ENCODE measurements around the gene CST4. TPM values are rescaled to one million over a fixed set of nuclear protein-coding genes. Genes with fewer than 3 reads are reported as not detected.

Gene CST4
- total RNA-seq, 1 experiment from 2014 or later = not detected

DNA sequence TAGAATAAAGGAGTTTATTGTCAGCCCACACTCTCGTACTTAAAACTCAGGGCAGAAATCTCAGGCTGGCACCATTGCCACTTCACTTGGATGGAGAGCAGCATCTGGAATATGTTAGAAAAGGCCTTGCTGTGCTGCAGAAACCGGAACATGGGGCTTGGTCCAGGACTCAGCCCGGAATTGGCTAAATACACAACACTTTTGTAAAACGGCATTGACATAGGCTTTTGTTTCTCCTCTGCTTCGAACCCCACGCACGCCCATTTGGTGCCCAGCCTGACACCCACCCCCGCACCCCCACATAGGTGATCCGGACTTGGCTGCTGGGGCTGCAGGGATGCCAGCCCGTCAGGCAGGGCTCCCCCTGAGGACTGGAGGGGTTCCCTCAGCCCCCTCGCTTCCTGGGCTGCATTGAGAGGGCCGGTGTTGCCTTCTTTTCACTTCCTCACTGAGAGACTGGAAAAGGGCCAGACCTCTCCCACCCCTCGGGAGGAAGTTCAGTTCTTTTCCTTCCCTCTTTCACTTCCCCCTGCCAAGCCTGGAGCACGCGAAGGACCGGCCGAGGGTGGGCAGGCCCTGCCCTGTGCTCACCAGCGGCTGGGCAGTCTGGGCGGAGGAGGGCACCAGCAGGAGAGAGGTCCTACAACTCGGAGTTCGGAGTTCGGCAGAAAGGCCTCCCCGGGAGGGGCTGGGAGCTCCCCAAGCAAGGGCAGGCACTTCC is 33.2 kb downstream of the CST4 start:
- Mint-ChIP-seq H3K36me3 (no peaks in the 10 kb centered on the region), H3K4me3 (no peak overlapping the region), H3K27ac (no peak overlapping the region), H3K4me1 (peaks cover 12% of the 10 kb centered on the region), H3K9me3 (no peaks in the 10 kb centered on the region; the same call in 1 of the 2 replicates), H3K27me3 (ENCODE audit: low read depth) (peaks cover 4% of the 10 kb centered on the region; the same call in 1 of the 2 replicates)
- ChIA-PET CTCF (interaction anchor here (1.2 to 2.5 kb wide), 3 partner anchors 13 to 214 kb away, joined by 9 to 13 read pairs (median 12); no protein-coding TSS in a partner anchor), POLR2A (no interaction called here)
- ATAC-seq (peak; percentile 30), DNase-seq (ENCODE audit: low spot score) (no peak)
- TF ChIP-seq, protein P1, sequence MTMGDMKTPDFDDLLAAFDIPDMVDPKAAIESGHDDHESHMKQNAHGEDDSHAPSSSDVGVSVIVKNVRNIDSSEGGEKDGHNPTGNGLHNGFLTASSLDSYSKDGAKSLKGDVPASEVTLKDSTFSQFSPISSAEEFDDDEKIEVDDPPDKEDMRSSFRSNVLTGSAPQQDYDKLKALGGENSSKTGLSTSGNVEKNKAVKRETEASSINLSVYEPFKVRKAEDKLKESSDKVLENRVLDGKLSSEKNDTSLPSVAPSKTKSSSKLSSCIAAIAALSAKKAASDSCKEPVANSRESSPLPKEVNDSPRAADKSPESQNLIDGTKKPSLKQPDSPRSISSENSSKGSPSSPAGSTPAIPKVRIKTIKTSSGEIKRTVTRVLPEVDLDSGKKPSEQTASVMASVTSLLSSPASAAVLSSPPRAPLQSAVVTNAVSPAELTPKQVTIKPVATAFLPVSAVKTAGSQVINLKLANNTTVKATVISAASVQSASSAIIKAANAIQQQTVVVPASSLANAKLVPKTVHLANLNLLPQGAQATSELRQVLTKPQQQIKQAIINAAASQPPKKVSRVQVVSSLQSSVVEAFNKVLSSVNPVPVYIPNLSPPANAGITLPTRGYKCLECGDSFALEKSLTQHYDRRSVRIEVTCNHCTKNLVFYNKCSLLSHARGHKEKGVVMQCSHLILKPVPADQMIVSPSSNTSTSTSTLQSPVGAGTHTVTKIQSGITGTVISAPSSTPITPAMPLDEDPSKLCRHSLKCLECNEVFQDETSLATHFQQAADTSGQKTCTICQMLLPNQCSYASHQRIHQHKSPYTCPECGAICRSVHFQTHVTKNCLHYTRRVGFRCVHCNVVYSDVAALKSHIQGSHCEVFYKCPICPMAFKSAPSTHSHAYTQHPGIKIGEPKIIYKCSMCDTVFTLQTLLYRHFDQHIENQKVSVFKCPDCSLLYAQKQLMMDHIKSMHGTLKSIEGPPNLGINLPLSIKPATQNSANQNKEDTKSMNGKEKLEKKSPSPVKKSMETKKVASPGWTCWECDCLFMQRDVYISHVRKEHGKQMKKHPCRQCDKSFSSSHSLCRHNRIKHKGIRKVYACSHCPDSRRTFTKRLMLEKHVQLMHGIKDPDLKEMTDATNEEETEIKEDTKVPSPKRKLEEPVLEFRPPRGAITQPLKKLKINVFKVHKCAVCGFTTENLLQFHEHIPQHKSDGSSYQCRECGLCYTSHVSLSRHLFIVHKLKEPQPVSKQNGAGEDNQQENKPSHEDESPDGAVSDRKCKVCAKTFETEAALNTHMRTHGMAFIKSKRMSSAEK (CRISPR knock-in tag; IDR thresholded peaks at IDR 0.05; ENCODE audit: borderline replicate concordance) = no peak
- TF ChIP-seq GRHL2 (CRISPR knock-in tag; IDR thresholded peaks at IDR 0.05; ENCODE audit: insufficient replicate concordance, severe bottlenecking) (no peak), RORB (CRISPR knock-in tag; IDR thresholded peaks at IDR 0.05) (no peak), MXD4 (CRISPR knock-in tag; IDR thresholded peaks at IDR 0.05; ENCODE audit: borderline replicate concordance) (no peak), ATF1 (CRISPR knock-in tag; IDR thresholded peaks at IDR 0.05) (no peak), IRF2 (CRISPR knock-in tag; IDR thresholded peaks at IDR 0.05; ENCODE audit: borderline replicate concordance, low read depth) (no peak), HMGA2 (CRISPR knock-in tag; IDR thresholded peaks at IDR 0.05) (no peak), ZBTB21 (CRISPR knock-in tag; IDR thresholded peaks at IDR 0.05; ENCODE audit: borderline replicate concordance) (no peak), PRRX2 (CRISPR knock-in tag; IDR thresholded peaks at IDR 0.05) (no peak), ZNF121 (CRISPR knock-in tag; IDR thresholded peaks at IDR 0.05) (no peak)
- TF ChIP-seq, protein P2, sequence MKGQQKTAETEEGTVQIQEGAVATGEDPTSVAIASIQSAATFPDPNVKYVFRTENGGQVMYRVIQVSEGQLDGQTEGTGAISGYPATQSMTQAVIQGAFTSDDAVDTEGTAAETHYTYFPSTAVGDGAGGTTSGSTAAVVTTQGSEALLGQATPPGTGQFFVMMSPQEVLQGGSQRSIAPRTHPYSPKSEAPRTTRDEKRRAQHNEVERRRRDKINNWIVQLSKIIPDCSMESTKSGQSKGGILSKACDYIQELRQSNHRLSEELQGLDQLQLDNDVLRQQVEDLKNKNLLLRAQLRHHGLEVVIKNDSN (CRISPR knock-in tag; IDR thresholded peaks at IDR 0.05) = no peak
- TF ChIP-seq, protein P3, sequence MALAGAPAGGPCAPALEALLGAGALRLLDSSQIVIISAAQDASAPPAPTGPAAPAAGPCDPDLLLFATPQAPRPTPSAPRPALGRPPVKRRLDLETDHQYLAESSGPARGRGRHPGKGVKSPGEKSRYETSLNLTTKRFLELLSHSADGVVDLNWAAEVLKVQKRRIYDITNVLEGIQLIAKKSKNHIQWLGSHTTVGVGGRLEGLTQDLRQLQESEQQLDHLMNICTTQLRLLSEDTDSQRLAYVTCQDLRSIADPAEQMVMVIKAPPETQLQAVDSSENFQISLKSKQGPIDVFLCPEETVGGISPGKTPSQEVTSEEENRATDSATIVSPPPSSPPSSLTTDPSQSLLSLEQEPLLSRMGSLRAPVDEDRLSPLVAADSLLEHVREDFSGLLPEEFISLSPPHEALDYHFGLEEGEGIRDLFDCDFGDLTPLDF (CRISPR knock-in tag; IDR thresholded peaks at IDR 0.05) = no peak
- TF ChIP-seq, protein P4, sequence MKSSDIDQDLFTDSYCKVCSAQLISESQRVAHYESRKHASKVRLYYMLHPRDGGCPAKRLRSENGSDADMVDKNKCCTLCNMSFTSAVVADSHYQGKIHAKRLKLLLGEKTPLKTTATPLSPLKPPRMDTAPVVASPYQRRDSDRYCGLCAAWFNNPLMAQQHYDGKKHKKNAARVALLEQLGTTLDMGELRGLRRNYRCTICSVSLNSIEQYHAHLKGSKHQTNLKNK (CRISPR knock-in tag; IDR thresholded peaks at IDR 0.05) = no peak
- TF ChIP-seq, protein P5, sequence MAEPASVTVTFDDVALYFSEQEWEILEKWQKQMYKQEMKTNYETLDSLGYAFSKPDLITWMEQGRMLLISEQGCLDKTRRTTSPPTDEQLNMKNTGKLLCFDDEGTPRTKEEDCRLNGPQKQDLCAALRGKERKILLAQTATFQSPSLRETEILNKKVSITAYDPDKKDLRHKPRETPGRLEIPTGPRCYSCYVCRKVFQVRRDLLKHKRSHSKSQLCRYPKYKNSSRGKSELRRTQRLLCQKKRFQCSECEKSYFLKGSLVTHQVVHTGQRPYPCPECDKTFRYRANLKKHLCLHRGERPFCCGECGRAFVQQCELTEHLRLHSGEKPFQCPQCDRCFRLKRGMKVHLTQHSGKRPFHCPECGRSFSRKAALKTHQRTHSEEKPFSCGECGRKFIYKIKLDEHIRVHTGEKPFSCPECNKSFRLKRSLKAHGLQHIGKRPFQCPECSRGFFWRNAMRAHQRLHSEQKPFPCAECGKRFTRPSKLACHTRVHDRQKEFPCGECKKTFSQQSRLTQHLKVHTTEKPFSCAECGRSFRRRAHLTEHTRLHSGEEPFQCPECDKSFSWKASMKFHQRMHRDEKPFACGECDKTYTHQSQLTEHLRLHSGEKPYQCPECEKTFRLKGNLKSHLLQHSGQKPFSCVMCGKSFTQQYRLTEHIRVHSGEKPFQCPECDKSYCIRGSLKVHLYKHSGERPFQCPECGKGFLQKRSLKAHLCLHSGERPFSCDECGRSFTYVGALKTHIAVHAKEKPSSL (CRISPR knock-in tag; conservative IDR thresholded peaks at IDR 0.05) = no peak
- TF ChIP-seq, protein P6, sequence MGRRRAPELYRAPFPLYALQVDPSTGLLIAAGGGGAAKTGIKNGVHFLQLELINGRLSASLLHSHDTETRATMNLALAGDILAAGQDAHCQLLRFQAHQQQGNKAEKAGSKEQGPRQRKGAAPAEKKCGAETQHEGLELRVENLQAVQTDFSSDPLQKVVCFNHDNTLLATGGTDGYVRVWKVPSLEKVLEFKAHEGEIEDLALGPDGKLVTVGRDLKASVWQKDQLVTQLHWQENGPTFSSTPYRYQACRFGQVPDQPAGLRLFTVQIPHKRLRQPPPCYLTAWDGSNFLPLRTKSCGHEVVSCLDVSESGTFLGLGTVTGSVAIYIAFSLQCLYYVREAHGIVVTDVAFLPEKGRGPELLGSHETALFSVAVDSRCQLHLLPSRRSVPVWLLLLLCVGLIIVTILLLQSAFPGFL (CRISPR knock-in tag; IDR thresholded peaks at IDR 0.05; ENCODE audit: borderline replicate concordance) = no peak
- TF ChIP-seq, protein P7, sequence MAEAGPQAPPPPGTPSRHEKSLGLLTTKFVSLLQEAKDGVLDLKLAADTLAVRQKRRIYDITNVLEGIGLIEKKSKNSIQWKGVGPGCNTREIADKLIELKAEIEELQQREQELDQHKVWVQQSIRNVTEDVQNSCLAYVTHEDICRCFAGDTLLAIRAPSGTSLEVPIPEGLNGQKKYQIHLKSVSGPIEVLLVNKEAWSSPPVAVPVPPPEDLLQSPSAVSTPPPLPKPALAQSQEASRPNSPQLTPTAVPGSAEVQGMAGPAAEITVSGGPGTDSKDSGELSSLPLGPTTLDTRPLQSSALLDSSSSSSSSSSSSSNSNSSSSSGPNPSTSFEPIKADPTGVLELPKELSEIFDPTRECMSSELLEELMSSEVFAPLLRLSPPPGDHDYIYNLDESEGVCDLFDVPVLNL (CRISPR knock-in tag; IDR thresholded peaks at IDR 0.05; ENCODE audit: borderline replicate concordance, low read depth) = no peak
- TF ChIP-seq, protein P8, sequence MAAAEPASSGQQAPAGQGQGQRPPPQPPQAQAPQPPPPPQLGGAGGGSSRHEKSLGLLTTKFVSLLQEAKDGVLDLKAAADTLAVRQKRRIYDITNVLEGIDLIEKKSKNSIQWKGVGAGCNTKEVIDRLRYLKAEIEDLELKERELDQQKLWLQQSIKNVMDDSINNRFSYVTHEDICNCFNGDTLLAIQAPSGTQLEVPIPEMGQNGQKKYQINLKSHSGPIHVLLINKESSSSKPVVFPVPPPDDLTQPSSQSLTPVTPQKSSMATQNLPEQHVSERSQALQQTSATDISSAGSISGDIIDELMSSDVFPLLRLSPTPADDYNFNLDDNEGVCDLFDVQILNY (CRISPR knock-in tag; IDR thresholded peaks at IDR 0.05) = no peak
- TF ChIP-seq, protein P9, sequence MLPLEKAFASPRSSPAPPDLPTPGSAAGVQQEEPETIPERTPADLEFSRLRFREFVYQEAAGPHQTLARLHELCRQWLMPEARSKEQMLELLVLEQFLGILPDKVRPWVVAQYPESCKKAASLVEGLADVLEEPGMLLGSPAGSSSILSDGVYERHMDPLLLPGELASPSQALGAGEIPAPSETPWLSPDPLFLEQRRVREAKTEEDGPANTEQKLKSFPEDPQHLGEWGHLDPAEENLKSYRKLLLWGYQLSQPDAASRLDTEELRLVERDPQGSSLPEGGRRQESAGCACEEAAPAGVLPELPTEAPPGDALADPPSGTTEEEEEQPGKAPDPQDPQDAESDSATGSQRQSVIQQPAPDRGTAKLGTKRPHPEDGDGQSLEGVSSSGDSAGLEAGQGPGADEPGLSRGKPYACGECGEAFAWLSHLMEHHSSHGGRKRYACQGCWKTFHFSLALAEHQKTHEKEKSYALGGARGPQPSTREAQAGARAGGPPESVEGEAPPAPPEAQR (CRISPR knock-in tag; IDR thresholded peaks at IDR 0.05) = no peak

Data from WTC11 (cell line).